ENCODE results near the gene TMEM121.

TMEM121 gene

DNA sequence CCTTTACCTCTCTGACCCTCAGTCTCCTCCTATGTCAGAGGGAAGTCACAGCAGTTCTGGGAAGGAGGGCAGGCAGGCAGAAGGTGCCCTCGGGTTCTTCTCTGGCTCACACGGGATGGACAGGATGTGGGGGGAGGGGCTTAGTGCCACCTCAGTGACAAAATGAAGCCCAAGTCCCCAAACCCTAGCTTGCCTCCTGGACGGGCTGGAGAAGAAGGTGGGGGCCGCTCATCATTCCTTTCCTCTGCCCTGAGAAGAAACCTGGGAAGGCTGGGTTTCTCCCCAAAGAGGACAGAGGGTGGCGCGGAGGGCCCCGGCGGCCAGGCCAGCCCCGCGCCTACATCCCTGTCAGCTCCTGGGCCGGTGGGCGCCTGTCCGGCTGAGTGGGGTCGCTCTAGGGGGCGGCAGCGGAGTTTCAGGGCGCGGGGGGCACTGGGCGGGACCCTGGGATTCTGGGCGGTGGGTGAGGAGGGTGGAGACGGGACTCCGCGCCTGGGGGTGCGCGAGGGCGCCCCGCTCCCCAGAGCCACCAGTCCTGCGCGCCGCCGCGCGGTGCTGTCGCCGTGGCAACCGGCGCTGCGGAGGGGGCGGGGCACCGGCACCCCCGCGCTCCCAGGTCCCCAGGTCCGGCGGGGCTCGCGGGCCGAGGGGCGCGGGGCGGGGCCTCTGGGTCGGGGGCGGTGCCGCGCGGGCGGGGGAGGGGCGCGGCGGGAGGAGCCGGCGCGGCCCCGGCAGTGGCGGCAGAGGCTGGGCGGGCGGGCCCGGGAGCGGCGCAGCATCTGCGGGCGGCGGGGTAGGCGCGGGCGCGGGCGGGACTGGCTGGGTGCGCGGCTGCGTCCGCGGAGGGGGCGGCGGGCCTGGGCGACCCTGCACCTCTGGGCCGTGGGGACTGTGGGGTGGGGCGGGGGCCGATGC lies at the start of gene TMEM121:
TSS of gene TMEM121 (plus strand) at position 723 of the 915 bp plus-strand sequence. CDS start 2,252 bp downstream, outside the sequence.
- DNase-seq, result peak in 2 of 3 experiments; percentile 61 to 66

DNA sequence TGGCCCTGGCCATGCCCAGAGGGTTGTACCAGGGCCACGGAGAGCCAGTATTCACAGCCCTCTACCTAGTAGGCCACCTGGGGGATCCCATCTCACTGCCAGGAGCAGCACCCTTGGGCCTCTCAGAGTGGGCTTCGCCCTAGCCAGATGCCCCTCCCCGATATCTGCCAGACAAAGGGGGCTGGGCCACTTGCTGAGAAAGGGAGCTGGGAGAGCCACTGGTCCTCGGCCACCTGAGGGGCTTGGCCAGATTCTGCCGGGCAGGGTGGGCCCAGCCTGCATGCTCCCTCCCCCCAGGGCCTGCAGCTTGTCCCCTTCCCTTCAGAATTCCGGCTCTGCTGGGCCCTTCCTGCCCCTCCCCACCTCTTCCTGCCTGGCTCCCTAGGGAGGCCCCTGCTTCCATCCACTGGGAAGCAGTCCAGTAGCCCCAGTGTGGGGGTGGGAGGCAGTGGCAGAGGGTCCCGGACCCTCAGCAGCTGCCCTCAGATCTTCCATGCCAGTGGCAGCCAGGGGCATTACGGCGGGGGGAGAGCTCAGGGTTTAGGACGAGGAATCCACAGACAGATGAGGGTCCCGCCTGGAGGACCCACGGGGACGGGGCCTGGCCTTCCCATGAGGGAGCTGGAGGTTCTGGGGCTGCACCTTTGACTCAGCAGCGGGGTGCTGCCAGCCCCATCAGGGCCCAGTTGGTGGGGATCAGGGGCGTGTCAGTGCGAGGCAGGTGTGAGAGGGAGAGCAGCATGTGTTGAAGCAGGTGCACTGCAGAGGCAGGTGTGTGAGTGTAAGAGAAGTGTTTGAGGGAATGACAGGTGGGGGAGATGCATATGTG lies 49.3 kb upstream of the TMEM121 start:
- DNase-seq, result no peak

DNA sequence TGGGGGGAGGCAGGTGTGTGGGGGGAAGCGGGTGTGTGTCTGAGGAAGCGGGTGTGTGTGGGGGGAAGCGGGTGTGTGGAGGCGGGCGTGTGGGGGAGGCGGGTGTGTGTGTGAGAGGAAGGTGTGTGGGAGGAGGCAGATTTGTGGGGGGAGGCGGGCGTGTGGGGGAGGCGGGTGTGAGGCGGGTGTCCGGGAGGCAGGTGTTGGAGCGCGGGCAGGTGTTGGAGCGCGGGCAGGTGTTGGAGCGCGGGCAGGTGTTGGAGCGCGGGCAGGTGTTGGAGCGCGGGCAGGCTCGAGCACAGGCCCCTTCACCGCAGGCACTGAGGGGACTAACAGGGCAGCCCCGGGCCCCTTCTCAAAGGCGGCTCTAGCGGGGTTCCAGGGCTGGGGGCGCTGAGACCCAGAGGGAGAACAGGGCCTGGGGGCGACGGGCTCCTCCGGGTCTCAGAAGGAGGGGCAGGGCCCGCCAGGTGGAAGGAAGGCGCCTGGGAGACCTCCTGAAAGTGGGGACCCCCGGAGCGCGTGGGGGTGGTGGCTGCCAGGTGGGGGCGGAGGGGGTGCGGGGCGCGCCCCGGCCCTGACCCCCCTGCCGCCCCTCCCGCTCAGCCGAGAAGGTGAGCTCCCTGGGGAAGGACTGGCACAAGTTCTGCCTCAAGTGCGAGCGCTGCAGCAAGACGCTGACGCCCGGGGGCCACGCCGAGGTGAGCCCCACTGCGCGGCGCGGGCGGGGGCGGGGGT lies 48.6 kb upstream of the TMEM121 start:
- DNase-seq, result peak in 2 of 3 experiments; percentile 48 to 61

DNA sequence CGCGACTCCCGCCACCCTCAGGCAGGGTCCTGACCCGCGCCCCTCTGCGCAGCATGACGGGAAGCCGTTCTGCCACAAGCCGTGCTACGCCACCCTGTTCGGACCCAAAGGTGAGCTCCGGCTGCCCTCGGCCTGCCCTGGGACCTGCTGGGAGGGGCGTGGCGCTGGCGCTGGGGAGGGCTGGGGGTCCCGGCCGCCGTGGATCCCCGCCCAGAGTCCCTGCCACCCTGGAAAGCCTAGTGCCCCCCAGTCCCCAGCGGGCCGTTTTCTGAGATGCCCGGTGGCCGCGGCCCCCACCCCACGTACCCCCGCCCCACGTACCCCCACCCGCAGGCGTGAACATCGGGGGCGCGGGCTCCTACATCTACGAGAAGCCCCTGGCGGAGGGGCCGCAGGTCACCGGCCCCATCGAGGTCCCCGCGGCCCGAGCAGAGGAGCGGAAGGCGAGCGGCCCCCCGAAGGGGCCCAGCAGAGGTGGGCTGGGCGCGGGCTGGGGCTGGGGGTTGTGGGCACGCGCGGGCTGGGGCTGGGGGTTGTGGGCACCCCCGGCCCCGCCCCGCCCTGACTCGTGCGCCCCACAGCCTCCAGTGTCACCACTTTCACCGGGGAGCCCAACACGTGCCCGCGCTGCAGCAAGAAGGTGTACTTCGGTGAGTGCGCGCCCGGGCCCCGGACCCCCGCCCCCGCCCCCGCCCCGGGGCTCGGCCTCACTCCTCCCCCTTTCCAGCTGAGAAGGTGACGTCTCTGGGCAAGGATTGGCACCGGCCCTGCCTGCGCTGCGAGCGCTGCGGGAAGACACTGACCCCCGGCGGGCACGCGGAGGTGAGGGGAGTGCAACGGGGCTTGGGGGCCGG lies 47.8 kb upstream of the TMEM121 start:
- DNase-seq, result no peak

DNA sequence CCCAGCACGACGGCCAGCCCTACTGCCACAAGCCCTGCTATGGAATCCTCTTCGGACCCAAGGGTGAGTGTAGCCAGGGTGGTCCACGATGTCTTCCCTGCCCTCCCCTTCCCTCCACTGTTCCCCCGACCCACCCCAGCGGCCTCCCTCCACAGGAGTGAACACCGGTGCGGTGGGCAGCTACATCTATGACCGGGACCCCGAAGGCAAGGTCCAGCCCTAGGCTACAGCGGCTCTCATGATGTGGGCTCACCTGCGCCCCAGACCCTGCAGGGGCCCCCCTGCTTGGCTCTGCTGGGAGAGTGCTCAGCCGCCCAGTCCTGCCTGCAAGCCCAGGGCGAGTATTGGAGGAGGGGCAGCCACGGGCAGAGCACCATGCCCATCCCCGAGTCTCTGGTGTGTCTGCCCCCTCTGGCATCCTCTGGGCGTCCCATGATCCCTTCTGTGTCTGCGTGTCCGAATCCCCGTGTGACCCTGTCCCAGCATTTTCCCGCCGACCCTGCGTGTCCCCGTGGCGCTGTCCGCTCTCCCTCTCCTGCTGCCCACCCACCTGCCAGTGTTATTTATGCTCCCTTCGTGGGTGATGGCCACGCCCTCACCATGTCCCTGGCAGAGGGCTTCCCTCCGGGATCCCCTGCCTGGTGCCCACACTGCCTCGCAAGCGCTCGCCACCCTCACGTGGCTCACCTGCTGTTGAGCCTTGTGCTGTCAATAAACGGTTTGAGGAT lies 46.8 kb upstream of the TMEM121 start:
- DNase-seq, result peak in 2 of 3 experiments; percentile 55 to 60

DNA sequence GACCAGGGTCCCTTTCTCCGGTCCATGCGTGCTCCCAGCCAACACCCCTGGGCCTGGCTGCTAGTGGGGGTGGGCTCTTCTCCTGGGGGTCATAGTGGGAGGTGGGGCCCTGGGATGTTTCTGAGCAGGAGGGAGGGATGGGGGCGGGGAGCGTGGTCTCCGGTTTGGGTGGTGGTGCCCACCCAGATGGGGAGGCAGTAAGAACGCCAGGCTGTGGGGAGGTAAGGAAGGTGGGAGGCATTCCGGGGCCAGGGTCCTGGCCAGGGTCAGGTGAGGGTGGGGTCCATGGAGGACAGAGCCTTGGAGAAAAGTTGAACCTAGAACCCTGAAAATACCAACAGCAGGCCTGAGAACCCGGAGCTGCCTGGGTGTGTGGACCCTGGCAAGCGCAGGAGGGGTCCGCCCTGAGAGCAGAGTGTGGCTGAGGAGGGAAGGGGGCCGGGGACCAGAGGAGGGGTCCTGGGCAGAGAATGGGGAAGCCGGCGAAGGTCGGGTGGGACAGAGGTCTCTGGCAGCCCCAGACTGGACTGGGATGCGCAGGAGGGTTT lies 46.1 kb upstream of the TMEM121 start:
- peak in 1 of 3 experiments; percentile 47 for DNase-seq

DNA sequence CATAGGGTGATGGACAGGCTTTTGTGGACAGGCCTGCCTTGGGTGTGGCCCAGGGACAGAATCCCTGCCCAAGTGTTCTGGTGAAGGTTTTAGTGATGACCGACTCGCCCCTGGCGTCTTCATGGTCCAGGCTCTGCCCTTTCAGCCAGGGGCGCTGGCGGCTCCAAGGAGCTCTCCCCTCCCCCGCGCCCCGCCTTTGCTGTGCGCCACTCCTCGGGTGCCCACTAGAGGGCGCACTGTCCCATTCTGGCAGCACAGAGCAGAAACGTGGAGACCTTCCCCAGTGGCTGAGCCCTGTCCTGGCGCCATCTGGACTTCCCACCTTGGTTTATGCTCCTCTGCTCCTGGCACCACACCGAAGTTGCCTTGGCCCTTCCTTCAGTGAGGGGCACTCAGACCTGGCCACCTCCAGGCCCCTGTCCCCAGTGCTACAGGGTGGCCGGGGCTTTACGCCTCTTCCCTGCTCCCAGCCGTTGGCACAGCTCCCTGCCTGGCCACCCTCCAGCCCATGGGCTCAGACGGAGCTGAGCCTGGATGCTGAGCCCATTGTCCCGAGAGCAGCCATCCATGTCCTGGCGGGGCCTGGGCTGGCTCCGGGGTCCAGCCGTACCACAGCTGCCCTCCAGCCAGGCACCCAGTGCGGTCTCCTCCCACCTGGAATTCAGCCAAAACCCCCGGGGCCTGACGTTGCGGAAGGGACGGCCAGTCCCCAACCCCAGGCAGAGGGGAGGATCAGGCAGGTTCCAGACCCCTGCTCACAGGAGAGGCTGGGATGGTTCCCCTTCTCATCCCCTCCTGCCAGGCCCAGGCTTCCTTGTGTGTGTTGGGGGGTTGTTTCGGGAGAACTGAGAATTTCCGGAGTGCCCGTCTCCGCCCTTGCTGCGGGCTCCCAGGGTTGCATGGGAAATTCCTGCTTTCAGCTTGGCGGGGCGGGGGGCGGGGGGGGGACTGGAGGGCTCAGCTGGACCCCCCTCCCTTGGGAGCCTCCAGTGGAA lies 45.3 kb upstream of the TMEM121 start:
- peak; percentile 85 to 96 (median 91) for DNase-seq

DNA sequence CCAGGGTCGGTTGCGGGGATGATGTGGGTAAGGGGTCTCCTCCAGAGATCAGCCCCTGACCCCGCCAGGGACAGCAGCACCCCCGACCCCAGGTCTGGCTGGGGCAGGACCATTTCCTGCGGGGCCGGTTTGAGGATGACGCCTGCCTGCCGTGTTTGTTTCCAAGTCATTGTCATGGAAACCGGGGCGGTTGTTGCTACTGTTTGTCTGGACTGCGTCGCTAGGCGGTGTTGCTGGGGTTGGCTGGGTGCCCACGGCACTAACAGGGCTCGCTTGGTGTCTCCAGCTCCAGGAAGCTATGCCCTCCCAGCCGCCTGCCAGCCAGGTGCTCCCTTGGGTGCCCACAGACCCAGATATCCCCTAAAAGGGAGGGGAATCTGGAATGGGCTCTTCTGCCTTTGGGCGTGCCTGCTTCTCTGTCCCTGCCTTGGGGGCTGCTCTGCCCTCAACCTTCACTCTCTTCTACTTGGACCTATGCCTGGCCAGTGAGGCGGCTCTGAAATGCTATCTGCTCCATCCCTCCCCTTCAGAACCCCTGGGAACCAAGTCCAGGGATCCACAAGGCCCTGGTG lies 44.4 kb upstream of the TMEM121 start:
- DNase-seq, result peak; percentile 79 to 98 (median 95)

DNA sequence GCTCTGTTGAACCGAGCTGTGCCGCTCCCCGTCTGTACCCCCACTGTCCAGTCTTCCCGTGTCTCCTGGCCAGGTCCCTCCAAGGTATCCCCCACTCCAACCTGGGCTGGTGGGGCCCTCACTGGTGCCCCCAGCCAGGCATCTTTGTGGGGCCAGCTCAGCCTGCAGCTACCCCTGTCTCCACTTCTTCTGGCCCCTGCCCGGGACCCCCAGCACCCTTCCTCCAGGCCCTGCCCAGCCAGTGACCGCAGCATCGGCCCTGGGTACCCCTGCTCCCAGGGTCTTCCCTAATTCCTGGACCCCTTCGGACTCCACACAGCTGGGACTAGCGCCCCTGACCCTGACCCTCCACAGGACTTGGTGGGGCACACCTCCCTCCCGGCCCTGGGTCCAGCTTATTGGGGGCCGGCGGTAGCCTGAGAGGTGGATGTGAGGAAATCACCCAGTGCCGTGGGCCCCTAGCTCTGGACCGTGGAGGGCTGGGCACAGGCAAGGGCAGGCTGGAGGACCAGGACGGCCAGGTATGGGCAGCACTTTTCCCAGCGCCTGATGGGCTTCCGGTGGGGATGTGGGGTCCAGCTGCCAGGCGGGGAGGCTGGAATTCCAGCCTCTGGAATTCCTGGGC lies 43.8 kb upstream of the TMEM121 start:
- DNase-seq, result no peak

DNA sequence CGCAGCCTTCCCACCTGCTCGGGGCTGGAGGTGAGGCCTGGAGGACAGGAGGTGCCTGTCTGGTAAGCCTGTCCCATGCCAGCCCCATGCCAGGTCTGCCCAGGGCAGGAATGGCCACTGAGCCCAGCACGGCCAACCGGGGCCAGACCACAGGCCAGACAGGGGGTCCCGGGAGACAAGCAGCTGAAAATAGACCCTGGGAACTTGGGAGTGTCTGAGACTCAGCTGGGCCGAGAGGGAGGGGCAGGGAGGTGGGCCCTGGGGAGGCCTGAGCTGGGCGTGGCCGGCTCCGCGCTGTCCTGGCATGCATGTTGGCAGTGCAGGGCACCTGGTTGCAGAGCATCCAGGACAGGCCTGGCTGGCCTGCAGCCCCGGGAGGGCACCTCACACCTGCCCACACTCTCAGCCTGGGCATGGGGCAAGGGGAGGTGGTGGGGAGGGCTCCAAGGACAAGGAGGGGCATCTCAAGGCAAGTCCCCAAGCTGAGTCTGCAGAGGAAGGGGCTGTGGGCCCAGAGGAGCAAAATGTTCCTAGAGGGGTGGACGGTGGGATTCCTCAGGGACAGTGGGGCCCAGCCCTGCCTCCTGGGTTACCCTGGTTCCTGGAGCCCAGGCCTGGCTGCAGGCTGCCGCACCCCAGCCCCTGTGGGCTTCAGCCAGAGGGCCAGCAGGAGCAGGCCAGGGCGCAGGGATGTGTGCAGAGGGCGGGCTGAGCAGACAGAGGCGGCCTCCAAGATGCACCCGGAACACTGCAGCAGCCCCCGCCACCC lies 42.9 kb upstream of the TMEM121 start:
- no peak for DNase-seq

DNA sequence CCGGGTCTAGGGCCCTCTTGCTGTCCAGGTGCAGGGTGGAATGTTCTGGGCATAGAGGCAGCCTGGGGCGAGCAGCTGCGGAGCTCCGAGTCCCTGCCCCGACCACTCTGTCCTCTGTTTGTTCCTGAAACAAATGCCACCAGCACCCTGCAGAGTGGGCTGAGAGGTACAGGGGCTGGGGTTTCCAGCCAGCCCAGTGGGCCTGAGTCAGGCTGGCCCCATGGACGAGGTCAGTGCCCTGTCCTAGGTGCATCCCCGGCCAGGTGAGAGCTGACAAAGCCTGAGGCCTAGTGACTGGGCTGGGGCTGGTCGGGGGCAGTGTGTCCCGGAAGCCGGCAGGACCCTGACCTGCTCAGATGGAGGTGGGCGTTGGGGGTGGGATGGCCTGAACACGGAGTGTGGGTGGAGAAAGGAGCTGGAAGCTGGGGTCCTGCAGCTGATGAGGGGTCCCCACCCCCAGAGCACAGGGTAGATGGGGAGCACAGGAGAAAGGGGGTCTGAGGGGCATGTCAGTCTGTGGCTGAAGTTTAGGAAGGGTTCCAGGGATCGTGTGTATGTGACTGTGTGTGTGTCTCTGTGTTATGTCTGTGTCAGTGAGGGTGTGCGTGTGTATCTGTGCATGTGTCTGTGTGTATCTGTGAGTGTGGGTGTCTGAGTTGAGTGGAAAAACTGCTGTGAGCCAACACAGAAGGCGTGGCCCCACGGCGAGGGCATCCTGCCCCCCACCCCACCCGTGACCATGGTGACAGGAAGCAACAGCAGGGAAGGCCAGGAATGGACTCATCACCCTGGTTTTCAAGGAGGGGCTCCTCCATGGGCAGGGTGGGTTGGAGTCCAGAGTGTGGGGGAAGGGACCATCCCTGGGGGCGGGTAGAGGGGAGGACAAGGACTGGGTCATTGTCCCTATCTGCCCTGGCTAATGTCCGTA lies 42.0 kb upstream of the TMEM121 start:
- peak in 2 of 3 experiments; percentile 26 to 60 for DNase-seq

DNA sequence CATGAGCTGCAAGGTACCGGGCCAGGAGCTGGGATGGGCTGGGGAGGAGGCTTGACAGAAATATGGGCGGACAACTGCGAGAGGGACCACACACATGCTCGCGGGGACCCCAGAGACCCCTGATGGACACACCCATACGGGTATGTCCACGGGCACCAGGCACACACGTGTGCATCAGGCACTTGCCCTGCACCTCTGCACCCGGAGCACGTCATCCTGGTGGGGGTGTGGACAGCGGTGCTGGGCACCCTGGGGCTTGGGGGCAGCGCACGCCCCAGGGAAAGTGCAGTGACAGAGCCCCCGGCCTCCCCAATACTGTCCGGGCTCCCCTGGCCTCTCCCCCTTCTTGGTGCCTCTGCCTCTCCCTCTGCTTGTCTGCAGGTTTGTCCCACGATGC lies 41.4 kb upstream of the TMEM121 start:
- no peak for DNase-seq

DNA sequence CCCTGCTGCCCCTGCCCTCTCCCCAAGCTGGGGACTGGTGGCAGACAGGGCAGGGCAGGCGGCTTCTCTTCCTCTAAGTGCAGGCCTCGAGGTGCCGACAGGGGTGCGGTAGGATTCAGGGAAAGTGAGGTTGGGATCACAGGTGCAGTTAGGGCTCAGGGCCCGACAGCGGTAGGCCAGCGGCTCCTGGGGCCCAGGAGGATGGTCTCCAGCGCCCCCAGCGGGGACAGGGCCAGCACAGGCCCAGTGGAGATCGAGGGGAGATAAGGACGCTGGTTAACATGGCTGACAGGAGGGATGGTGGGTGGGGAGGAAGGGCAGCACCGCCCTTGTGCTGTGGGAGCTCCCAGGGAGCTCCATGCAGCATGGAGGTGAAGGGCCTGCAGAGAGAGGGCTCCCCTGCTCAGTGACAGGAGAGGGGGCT lies 40.6 kb upstream of the TMEM121 start:
- DNase-seq, result no peak

DNA sequence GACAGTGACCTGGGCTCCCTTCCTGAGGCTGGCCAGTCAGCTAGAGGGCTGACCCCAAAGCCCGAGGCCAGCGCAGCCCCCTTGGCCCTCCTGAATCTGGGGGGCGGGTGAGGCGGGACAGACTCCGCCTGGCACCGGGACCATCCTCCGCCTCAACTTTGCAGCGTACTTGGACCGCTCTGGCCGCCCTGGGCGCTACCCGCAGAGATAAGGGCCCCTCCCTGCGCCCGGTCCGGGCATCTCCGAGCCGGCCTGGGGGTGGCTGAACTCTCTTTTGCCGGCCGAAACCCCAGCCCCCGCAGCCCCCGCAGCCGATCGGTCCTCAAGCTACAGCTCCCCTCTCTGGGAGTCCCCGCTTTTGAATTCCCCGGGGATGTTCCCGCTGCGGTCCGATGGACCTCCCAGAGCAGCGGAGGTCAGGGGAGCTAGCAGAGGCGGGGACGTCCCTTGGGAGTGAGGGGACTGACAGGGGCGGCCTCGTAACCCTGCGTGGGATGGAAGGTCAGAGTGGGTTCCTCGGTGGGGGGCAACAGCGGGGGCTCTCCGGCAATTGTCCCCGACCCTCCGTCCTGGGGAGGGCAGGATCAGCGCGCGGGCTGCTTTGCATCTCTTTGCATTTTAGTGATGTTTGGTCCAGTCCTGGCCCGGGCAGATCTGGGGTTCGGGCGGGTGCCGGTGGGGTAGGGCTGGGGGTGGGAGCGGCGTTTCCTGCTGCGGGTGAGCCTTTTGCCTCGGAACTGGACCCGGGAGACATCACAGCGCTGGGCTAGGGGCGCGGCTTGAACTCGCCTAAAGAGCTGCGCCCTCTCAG lies 40.0 kb upstream of the TMEM121 start, which contains the start of gene CRIP1:
TSS of gene CRIP1 (plus strand) at position 724 of the 811 bp plus-strand sequence. CDS start 374 bp downstream, outside the sequence.
- no peak for DNase-seq

DNA sequence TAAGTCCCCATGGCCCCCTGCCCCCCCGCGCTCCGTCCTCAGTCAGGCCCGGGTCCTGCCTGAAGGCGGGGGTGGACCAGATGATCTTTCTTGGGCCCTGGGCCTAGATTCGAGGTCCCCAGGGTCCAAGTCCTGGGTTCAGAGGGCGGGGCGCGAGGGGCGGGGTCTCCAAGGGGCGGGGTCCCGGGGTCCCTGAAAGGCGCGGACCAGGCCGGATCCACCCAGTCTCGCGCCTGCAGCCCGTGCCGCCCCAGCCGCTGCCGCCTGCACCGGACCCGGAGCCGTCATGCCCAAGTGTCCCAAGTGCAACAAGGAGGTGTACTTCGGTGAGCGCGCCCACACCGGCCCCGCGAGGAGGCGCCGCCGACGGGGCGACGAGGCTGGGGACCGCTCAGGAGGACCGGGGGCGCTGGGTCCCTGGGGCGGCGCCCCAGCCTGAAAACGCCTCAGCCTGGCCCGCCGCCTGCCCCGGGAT lies 39.4 kb upstream of the TMEM121 start:
- no peak for DNase-seq

Data from NCI-H1417 (cell line).